Keratinocyte (primary cell): Measurements from ENCODE around the gene EPYC. TPM values are rescaled to one million over a fixed set of nuclear protein-coding genes. Genes with fewer than 3 reads are reported as not detected.

Source experiments
- DNase-seq: peaks from one replicate; pipeline ENCODE4 v3.0.0-alpha.2; 2011; ENCODE audit warnings: low read depth, missing footprints, low spot score
- FAIRE-seq: peaks from 2 replicates; lab custom pipeline; 2011; peaks lifted over from hg19 to GRCh38; lab: Jason Lieb, UNC
- H2AFZ ChIP-seq: 2 replicates; pipeline ENCODE4 v1.6.0; 2012; ENCODE audit warnings: low read length, control low read depth, inconsistent platforms; ENCODE audit not compliant: control insufficient read depth
- H3K27ac ChIP-seq: 2 replicates; pipeline ENCODE4 v1.5.1; 2011; ENCODE audit warnings: low read length; ENCODE audit not compliant: control insufficient read depth, insufficient read depth
- H3K27me3 ChIP-seq: 3 replicates; pipeline ENCODE4 v1.6.0; 2011; ENCODE audit warnings: low read length; ENCODE audit not compliant: control insufficient read depth, insufficient read depth; ENCODE audit errors: extremely low read depth
- H3K36me3 ChIP-seq, 2 experiments: 2 replicates in 1 of 2; 3 replicates in 1 of 2; pipeline ENCODE4 v1.5.1; 2011; ENCODE audit warnings: low read length in 2 of 2, mild to moderate bottlenecking in 1 of 2; ENCODE audit not compliant: control insufficient read depth in 2 of 2, insufficient read depth in 2 of 2; ENCODE audit errors: extremely low read depth in 1 of 2
- H3K4me1 ChIP-seq: 3 replicates; pipeline ENCODE4 v1.5.1; 2011; ENCODE audit warnings: low read length; ENCODE audit not compliant: control insufficient read depth, insufficient read depth; ENCODE audit errors: extremely low read depth
- H3K4me2 ChIP-seq: 3 replicates; pipeline ENCODE4 v1.6.0; 2011; ENCODE audit warnings: low read depth, low read length; ENCODE audit not compliant: control insufficient read depth, insufficient read depth; ENCODE audit errors: extremely low read depth
- H3K4me3 ChIP-seq, 3 experiments: fragments of 200-600 bp in 1 of 3; sonication (generic) in 1 of 3; 2 replicates in 2 of 3; 3 replicates in 1 of 3; pipeline ENCODE4 v1.5.1; 2011 to 2016; ENCODE audit warnings: low read length in 3 of 3, mild to moderate bottlenecking in 3 of 3, control low read depth in 2 of 3, inconsistent platforms in 1 of 3, low read depth in 1 of 3, mixed read lengths in 1 of 3, mixed run types in 1 of 3, moderate library complexity in 1 of 3; ENCODE audit not compliant: control insufficient read depth in 2 of 3, insufficient read depth in 2 of 3; ENCODE audit errors: extremely low read depth in 1 of 3
- H3K79me2 ChIP-seq: 2 replicates; pipeline ENCODE4 v1.6.0; 2012; ENCODE audit warnings: low read length; ENCODE audit not compliant: control insufficient read depth, insufficient read depth
- H3K9ac ChIP-seq: 3 replicates; pipeline ENCODE4 v1.6.0; 2011; ENCODE audit warnings: low read length; ENCODE audit not compliant: control insufficient read depth, insufficient read depth; ENCODE audit errors: extremely low read depth
- H3K9me1 ChIP-seq: 3 replicates; pipeline ENCODE4 v1.6.0; 2011; ENCODE audit warnings: low read length; ENCODE audit not compliant: control insufficient read depth, insufficient read depth; ENCODE audit errors: extremely low read depth
- H3K9me3 ChIP-seq: 2 replicates; pipeline ENCODE4 v1.5.1; 2012; ENCODE audit warnings: low read depth, low read length; ENCODE audit not compliant: control insufficient read depth
- H4K20me1 ChIP-seq: 3 replicates; pipeline ENCODE4 v1.6.0; 2011; ENCODE audit warnings: low read length; ENCODE audit not compliant: control insufficient read depth, insufficient read depth; ENCODE audit errors: extremely low read depth
- EZH2 ChIP-seq: IDR thresholded peaks from one replicate; pipeline ENCODE4 v1.6.1; 2012; ENCODE audit warnings: inconsistent platforms, mild to moderate bottlenecking, low read length, moderate library complexity
- dilution Hi-C: fragments of 300-500 bp; cut with MboI; formaldehyde crosslinking; loops from one replicate; pipeline ENCODE4 v1.7.0; 2020; ENCODE audit warnings: low sequenced_read_pairs; ENCODE audit not compliant: extremely low pct_ligation_motif_present
- polyA plus RNA-seq, 5 experiments: library from polyadenylated mRNA; depleted of rRNA in 3 of 5; stranded (reverse) in 3 of 5; stranded (forward) in 1 of 5; unstranded in 1 of 5; fragments of >200 nt; gene quantifications; 1 replicate in 1 of 5; 2 replicates in 3 of 5; 3 replicates in 1 of 5; pipeline versions ENCODE4 v1.2.1 to v1.2.3, GENCODE V29; 2011 to 2012; ENCODE audit warnings: missing spikeins in 2 of 5, low read depth in 1 of 5, low replicate concordance in 1 of 5
- TF ChIP-seq, protein P1 (sequence below), 3 experiments: IDR thresholded peaks in 1 of 3; conservative IDR thresholded peaks in 1 of 3; optimal IDR thresholded peaks in 1 of 3; 2 replicates in 2 of 3; 3 replicates in 1 of 3; pipeline versions ENCODE3 to v1.5.1; 2011; ENCODE audit warnings: low read length in 3 of 3, mild to moderate bottlenecking in 3 of 3, moderate library complexity in 2 of 3, control low read depth in 1 of 3, inconsistent platforms in 1 of 3; ENCODE audit not compliant: insufficient read depth in 2 of 3; ENCODE audit errors: extremely low read depth in 1 of 3

The EPYC gene
- polyA plus RNA-seq, 1 donor (not counting 4 experiments of a cell fraction or from before 2014, with no cell fraction given): not detected

DNA sequence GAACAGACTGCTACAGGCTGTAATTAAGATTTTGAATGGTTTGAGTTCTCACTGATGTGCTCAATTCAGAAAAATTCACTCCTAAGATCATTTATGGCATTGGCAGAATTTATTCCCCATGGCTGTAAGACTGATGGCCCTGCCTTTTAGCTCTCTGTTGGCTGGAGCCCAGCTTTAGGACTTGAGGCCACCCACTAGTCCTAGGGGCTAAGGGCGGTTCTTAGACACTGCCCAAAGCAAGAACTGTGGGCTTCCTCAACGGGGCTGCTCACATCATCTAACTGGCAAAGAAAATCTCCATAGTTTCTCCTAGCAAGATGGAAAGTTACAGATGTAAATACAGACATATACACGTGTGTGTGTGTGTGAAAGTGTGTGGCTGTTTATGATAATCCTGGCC, 46.4 kb downstream of the EPYC start:
- Histone ChIP-seq H3K9me3 (no peaks in the 10 kb centered on the region), H3K79me2 (no peaks in the 10 kb centered on the region), H3K4me2 (no peak overlapping the region), H3K4me1 (no peaks in the 10 kb centered on the region), H3K9ac (no peak overlapping the region), H3K36me3 (no peaks in the 10 kb centered on the region), H3K4me3 (no peak overlapping the region), H3K27ac (no peak overlapping the region), H2AFZ (no peak overlapping the region), H4K20me1 (no peaks in the 10 kb centered on the region), H3K9me1 (no peaks in the 10 kb centered on the region), H3K27me3 (no peaks in the 10 kb centered on the region)
- no peak for DNase-seq
- FAIRE-seq: no peak
- TF ChIP-seq, protein P1, sequence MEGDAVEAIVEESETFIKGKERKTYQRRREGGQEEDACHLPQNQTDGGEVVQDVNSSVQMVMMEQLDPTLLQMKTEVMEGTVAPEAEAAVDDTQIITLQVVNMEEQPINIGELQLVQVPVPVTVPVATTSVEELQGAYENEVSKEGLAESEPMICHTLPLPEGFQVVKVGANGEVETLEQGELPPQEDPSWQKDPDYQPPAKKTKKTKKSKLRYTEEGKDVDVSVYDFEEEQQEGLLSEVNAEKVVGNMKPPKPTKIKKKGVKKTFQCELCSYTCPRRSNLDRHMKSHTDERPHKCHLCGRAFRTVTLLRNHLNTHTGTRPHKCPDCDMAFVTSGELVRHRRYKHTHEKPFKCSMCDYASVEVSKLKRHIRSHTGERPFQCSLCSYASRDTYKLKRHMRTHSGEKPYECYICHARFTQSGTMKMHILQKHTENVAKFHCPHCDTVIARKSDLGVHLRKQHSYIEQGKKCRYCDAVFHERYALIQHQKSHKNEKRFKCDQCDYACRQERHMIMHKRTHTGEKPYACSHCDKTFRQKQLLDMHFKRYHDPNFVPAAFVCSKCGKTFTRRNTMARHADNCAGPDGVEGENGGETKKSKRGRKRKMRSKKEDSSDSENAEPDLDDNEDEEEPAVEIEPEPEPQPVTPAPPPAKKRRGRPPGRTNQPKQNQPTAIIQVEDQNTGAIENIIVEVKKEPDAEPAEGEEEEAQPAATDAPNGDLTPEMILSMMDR (optimal IDR thresholded peaks at IDR 0.05 in 1 of 3, IDR thresholded peaks at IDR 0.05 in 1 of 3, conservative IDR thresholded peaks at IDR 0.05 in 1 of 3; ENCODE audit: extremely low read depth in 1 of 3, insufficient read depth in 2 of 3, low read length in 3 of 3): no peak
- no peak for TF ChIP-seq EZH2
- dilution Hi-C loops: no loop called here

DNA sequence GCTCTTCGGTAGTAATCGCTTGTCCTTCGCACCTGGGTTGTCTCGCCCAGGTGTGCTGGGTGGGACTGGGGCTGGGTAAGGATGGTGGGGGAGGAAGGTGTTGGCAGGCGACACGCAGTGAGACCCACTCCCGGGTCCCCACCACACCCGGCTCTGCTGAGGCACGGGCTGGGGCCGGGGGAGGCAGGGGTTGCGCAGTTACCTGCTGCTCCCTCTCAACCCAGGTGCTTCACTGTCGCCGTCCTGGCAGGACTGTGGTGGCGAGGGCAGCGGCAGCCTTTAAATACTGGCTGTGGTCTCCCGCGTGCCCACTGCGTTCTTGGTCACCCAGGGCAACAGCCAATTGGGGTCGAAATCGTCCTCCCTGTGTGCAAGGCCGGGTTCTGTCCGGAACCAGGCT, 49.9 kb downstream of the EPYC start, which contains the start of gene CCER1:
Gene CCER1, minus strand, starts transcription at position 256 of the 400 bp plus-strand sequence. CDS start 434 bp downstream, outside the sequence.
- TF ChIP-seq EZH2: no peak
- TF ChIP-seq, protein P1 (optimal IDR thresholded peaks at IDR 0.05 in 1 of 3, IDR thresholded peaks at IDR 0.05 in 1 of 3, conservative IDR thresholded peaks at IDR 0.05 in 1 of 3; ENCODE audit: extremely low read depth in 1 of 3, insufficient read depth in 2 of 3, low read length in 3 of 3): no peak
- H3K9ac ChIP-seq: no peak within 1 kb of the TSS
- dilution Hi-C loops: no loop called here
- no peak within 1 kb of the TSS for H3K27ac ChIP-seq
- no peaks in the 10 kb centered on the region for H3K9me3 ChIP-seq
- H3K9me1 ChIP-seq: no peaks in the 10 kb centered on the region
- DNase-seq (no peak), FAIRE-seq (no peak)
- H3K4me3 ChIP-seq: no peak within 1 kb of the TSS
- no peaks in the 10 kb centered on the region for H3K36me3 ChIP-seq
- no peak within 1 kb of the TSS for H3K4me2 ChIP-seq
- H3K4me1 ChIP-seq: no peaks in the 10 kb centered on the region
- no peaks in the 10 kb centered on the region for H3K27me3 ChIP-seq
- no peak within 1 kb of the TSS for H2AFZ ChIP-seq
- no peaks in the 10 kb centered on the region for H3K79me2 ChIP-seq
- H4K20me1 ChIP-seq: no peaks in the 10 kb centered on the region
